Mesodermal cell (in vitro differentiated cells): ENCODE measurements around the gene ANKRD42.
"Not testable (repeated sequence)": the region's sequence is repeated elsewhere in the genome, so short reads cannot be mapped to it uniquely, and the experiment has no call there.

ENCODE experiments used
- H3K27ac ChIP-seq: 2 replicates; pipeline ENCODE4 v1.7.0; 2013; ENCODE audit warnings: mild to moderate bottlenecking, low read depth, low read length, moderate library complexity; ENCODE audit not compliant: severe bottlenecking
- H3K36me3 ChIP-seq: 2 replicates; pipeline ENCODE4 v1.7.1; 2013; ENCODE audit warnings: mild to moderate bottlenecking, low read length, moderate library complexity; ENCODE audit not compliant: control insufficient read depth, insufficient read depth
- H3K4me1 ChIP-seq: one replicate; pipeline ENCODE4 v1.7.1; 2013; ENCODE audit warnings: mild to moderate bottlenecking, low read length; ENCODE audit not compliant: insufficient read depth, control insufficient read depth, poor library complexity, severe bottlenecking
- H3K4me3 ChIP-seq: 2 replicates; pipeline ENCODE4 v1.7.0; 2013; ENCODE audit warnings: low read length, control low read depth, mild to moderate bottlenecking; ENCODE audit not compliant: insufficient read depth, poor library complexity, severe bottlenecking; ENCODE audit errors: extremely low read depth
- H3K9me3 ChIP-seq: 2 replicates; pipeline ENCODE4 v1.7.1; 2013; ENCODE audit warnings: mild to moderate bottlenecking, low read length, moderate library complexity; ENCODE audit not compliant: control insufficient read depth
- WGBS, 2 experiments: methylation state at CpG; one replicate each; pipeline ENCODE4 v1.1.5; 2013; ENCODE audit warnings: missing lambda C conversion rate in 2 of 2; ENCODE audit not compliant: insufficient coverage in 2 of 2; 5-methylcytosine and 5-hydroxymethylcytosine counted together

ANKRD42 gene

GRCh38 chr11:83249445-83249844, 55.9 kb downstream of the ANKRD42 start:
- 86 to 100% methylated on average over 1 of the region's 1 CpG for WGBS, 2 experiments
- no peaks in the 10 kb centered on the region for H3K36me3 ChIP-seq
- H3K27ac ChIP-seq = no peak overlapping the region
- no peaks in the 10 kb centered on the region for H3K9me3 ChIP-seq
- H3K4me3 ChIP-seq = no peak overlapping the region
- H3K4me1 ChIP-seq = no peaks in the 10 kb centered on the region

GRCh38 chr11:83249972-83250593, 56.6 kb downstream of the ANKRD42 start:
- Histone ChIP-seq H3K9me3 (no peaks in the 10 kb centered on the region), H3K27ac (no peak overlapping the region), H3K36me3 (no peaks in the 10 kb centered on the region), H3K4me3 (no peak overlapping the region), H3K4me1 (no peaks in the 10 kb centered on the region)
- no CpG with 5 or more reads among the region's 4 CpGs for WGBS, 2 experiments

- Histone ChIP-seq H3K36me3 (peaks cover 9% of the 10 kb centered on the region), H3K4me1 (no peaks in the 10 kb centered on the region)
- 100% methylated on average over 1 of the region's 2 CpGs; no CpG with 5 or more reads in 1 of the 2 experiments for WGBS, 2 experiments
These were observed 58.8 kb downstream of the ANKRD42 start for GRCh38 chr11:83252266-83252665.

GRCh38 chr11:83252941-83253340, 59.4 kb downstream of the ANKRD42 start:
- H3K4me1 ChIP-seq = no peaks in the 10 kb centered on the region
- H3K9me3 ChIP-seq = no peaks in the 10 kb centered on the region
- H3K36me3 ChIP-seq = peaks cover 15% of the 10 kb centered on the region
- WGBS, 2 experiments = 100% methylated on average over 2 of the region's 2 CpGs; no CpG with 5 or more reads in 1 of the 2 experiments
- no peak overlapping the region for H3K27ac ChIP-seq
- H3K4me3 ChIP-seq = no peak overlapping the region

More at GRCh38 chr11:83252266-83252665, 58.8 kb downstream of the ANKRD42 start:
- Histone ChIP-seq H3K9me3 (no peaks in the 10 kb centered on the region), H3K27ac (no peak overlapping the region), H3K4me3 (no peak overlapping the region)

GRCh38 chr11:83255366-83255765, 61.9 kb downstream of the ANKRD42 start:
- WGBS, 2 experiments = 100% methylated on average over 1 of the region's 3 CpGs
- Histone ChIP-seq H3K4me3 (no peak overlapping the region), H3K9me3 (no peaks in the 10 kb centered on the region), H3K4me1 (no peaks in the 10 kb centered on the region), H3K27ac (no peak overlapping the region), H3K36me3 (peaks cover 34% of the 10 kb centered on the region)

GRCh38 chr11:83256602-83257340, 63.3 kb downstream of the ANKRD42 start:
- Histone ChIP-seq H3K36me3 (peaks cover 43% of the 10 kb centered on the region), H3K9me3 (no peaks in the 10 kb centered on the region), H3K27ac (no peak overlapping the region), H3K4me1 (no peaks in the 10 kb centered on the region), H3K4me3 (no peak overlapping the region)
- WGBS, 2 experiments = 87 to 96% methylated on average over 2 to 3 of the region's 3 CpGs

GRCh38 chr11:83257761-83258168, 64.3 kb downstream of the ANKRD42 start:
- no peak overlapping the region for H3K27ac ChIP-seq

GRCh38 chr11:83259559-83259958, 66.0 kb downstream of the ANKRD42 start:
- no peak overlapping the region for H3K27ac ChIP-seq
- no peak overlapping the region for H3K4me3 ChIP-seq
- H3K9me3 ChIP-seq = no peaks in the 10 kb centered on the region
- H3K4me1 ChIP-seq = no peaks in the 10 kb centered on the region
- WGBS, 2 experiments = 86 to 89% methylated on average over 1 of the region's 1 CpG
- peaks cover 64% of the 10 kb centered on the region for H3K36me3 ChIP-seq

More at GRCh38 chr11:83257761-83258168, 64.3 kb downstream of the ANKRD42 start:
- Histone ChIP-seq H3K4me1 (no peaks in the 10 kb centered on the region), H3K36me3 (peaks cover 47% of the 10 kb centered on the region), H3K9me3 (no peaks in the 10 kb centered on the region), H3K4me3 (no peak overlapping the region)
- WGBS, 2 experiments = 86 to 100% methylated on average over 1 of the region's 3 CpGs

GRCh38 chr11:83265331-83265730, 71.8 kb downstream of the ANKRD42 start:
- no peaks in the 10 kb centered on the region for H3K9me3 ChIP-seq
- no CpG with 5 or more reads among the region's 1 CpG for WGBS, 2 experiments
- H3K27ac ChIP-seq = no peak overlapping the region
- peaks cover 56% of the 10 kb centered on the region for H3K36me3 ChIP-seq
- H3K4me3 ChIP-seq = no peak overlapping the region
- no peaks in the 10 kb centered on the region for H3K4me1 ChIP-seq

GRCh38 chr11:83269080-83269479, 75.6 kb downstream of the ANKRD42 start:
- H3K27ac ChIP-seq, H3K4me3 ChIP-seq, H3K4me1 ChIP-seq, H3K9me3 ChIP-seq: not testable (repeated sequence)
- peaks cover 45% of the 10 kb centered on the region for H3K36me3 ChIP-seq
- no CpG with 5 or more reads among the region's 2 CpGs for WGBS, 2 experiments

- not testable (repeated sequence) for H3K9me3 ChIP-seq, H3K27ac ChIP-seq, H3K4me1 ChIP-seq, H3K4me3 ChIP-seq
- WGBS, 2 experiments = 90 to 100% methylated on average over 3 to 4 of the region's 5 CpGs
- peaks cover 39% of the 10 kb centered on the region for H3K36me3 ChIP-seq
These were observed 78.2 kb downstream of the ANKRD42 start for GRCh38 chr11:83271734-83272133.
